HG03159 (cell line): ENCODE data around the gene EHD3.

Experiments used
- ATAC-seq: cut with Tn5 transposase; IDR thresholded peaks from one replicate; pipeline ENCODE4 v1.9.1; 2021; ENCODE audit warnings: mild to moderate bottlenecking, moderate library complexity; ENCODE audit not compliant: unreplicated experiment

EHD3 gene

DNA sequence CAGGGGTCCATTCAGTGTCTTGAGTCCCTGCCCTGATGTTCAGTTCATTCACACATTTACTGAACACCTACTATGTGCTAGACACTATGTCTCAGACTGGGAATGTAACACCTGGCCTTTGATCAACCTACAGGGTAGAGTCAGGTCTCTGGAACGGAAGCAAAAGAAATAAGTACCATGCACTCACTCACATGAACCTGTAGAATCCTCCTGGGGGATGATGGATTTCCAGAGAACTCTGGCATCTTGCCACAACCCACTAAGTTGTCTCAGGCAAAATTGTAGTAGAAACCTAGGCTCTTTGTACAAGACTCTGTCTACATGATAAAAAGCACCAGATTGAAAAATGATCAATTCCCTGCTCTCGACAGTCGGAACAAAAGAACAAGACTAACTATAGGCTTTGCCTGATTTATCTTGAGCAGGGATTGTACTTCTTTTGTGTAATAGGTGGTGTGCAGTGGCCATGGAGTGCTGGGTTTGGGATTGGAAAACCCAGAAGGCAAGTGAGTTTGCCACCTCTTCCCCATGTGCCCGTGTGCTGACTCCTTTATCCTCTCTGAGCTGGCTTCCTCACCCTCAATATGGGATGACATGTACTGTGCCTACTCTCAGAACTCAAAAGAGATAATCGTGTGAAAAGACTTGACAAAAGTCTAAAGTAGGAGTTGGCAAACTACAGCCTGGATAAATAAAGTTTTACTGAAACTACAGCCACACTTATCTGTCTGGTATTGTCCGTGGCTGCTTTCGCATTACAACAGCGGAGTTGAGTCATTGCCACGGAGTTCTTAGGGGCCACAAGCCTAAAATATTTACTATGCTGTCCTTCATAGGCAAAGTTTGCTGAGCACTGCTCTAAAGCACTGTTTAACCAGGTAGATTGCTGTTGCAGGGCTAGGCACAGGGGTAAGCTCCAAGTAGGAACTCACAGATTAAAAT is 21.0 kb upstream of the EHD3 start:
- ATAC-seq, result no peak

DNA sequence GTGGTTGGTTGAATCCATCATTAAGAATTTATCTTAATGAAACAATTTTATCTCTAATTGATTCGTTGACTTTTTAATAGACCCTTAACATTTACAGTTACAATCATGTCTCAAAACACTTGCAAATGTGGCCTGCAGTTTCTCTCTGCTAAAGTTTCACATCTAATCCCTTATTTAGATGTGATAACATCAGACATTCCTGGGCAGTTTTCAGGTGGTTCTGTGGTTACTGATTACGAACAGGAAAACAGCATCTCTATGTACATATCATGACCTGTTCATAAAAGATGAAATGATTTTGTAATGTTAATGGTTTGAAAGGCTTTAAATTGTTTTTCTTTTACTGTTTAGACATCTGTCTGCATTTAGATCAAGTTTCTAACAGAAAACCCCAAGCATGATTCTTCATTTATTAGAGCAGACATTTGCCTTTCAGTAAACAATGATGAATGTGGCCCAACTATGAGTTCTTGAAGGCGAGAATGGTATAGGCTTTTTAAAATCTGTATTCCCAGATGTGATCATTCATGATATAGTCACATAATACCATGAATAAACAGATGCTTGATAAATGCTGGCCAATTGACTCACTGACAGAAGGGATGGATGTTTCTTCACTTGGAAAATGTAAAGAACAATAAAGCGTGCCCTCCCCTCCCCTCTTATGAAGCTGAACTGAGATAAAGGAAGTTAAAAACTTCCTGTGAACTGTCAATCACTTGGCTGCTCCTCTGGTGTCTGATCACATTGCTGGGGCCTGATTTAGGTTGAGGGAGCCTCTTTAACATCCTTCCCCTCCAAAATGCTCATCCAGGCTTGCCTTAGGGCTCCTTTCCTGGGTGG is 20.1 kb upstream of the EHD3 start:
- no peak for ATAC-seq

DNA sequence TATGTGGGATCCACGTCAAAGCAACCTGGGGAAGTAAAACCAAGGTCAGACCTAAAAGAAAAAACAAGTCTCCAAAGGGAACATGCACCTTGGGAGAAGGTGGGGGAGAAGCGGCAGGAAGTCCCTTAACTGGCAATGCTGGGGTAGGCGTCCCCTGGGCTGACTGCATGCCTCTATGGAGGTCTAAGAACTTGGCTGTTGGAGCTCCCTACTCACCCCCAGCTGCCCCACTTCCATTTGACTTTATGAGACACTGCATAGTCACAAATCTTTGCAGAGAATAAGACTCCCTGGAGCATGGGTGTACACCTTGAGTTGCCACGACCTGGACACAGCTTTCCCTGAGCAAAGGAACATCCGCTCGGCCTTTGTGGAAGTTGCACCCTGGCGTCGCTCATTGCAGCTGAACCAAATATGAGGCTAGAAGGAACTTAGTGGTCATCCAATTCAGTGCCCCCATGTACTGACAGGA is 19.5 kb upstream of the EHD3 start:
- ATAC-seq, result no peak

DNA sequence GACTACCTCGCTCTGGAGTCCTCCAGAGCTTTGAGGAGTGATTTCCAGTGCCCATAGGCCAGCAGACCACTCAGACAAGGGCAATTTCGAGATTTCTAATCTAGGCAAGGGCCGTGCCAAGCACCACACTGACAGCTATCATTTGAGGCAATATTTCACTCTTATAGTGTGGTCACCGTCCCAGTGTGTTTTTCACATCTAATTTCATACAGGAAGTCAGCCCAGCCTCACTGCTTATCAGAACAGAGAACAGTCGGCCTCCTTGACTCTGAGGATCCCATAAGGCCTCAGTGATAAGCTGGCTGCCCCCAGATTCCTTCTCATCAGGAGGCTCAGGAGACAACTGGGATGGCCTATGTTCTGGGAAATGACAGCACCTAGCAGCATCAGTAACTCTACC is 17.2 kb upstream of the EHD3 start:
- peak; percentile 45 for ATAC-seq

DNA sequence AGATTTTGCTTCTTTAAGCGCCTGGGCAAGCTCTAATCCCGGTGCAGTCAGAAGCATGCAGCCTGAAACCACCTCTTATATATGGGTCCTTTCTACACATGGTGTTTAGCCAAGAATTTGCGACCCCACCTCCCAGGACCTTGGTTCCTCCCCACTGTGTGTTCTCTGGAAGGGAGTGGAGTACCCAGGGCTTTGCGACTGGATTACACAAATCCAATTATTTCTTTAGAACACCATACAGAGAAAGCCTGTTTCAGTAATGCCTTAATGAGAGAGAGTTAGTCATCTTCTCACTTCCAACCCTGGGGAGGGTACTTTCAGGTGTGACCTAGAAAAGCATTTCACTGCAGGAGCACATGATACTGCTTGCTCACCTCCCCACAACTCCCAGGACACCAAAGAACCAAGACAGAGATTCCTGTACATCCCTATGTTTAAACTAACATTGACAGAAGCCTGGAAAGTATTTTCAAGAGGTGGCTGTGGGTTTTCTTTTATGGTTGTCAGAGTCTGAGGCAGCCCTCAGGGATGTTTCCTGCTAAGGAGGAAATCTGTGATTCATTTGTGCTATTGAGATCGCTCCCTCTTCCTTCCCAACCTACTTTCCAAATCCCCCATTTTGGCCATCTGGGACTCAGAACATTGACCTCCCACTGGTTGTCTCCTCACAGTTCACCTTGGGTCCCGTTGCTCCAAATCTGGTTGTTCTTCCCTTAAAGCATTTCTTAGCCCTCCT is 16.3 kb upstream of the EHD3 start, which contains the start of gene CAPN14:
Gene CAPN14 (minus strand): TSS at position 51 of the 736 bp plus-strand sequence. CDS start 12,068 bp downstream, outside the sequence.
- no peak for ATAC-seq

DNA sequence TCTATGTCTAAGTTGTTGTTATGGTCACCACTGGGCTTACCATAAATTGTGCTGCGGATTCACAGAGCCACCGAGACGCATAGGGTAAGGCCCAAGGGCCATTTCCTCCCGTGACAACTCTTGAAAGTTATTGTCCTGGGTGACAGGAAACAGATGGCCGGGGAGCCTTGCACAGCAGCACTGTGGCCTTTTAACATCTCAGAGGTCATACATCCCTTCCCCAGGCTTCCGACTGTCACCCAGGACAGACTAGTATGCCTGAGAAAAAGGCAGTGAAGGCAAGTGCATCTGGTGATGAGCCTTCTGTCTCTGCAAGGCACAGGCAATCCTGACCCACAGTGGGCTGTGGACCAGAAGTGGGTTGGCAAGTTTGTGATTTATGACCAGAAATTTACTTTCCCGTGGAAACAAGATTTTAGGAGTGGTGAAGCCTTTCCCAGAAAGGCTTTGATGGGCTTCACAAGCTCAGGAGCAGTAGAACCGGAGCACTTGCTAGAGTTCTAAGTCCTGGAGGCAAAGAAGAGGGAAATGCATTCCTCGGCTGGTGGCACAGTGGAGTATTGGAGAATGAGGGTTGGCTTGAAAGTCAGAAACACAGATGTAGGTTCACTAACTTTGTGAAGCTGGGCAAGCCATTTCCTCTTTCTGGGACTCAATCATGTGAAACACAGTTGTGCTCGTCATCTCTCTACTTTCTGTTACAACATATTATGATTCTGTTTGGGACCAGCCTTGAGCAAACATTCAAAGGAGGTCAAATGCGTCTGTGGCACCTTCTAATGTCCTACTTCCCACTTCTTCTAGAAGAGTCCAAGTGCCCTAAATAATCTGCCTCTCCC is 14.6 kb upstream of the EHD3 start:
- ATAC-seq, result peak; percentile 75

DNA sequence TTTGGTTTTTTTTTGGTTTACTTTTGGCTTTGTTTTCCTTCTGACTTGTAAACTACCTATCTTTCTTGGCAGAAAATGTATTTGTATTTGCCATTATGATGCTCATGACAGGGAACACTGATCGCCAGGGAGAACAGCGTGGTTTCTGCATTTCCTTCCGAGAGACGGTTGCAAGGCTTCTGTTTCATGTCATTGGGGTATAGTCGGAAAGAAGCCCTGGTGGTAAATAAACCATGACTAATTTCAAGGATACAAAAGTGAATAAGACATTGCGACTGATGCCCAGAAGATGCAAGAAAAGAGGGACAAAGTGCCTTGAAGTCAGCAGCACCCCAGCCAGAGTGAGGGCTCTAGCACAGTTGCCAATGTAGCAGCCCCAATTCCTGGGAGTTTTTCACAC is 12.4 kb upstream of the EHD3 start:
- no peak for ATAC-seq

DNA sequence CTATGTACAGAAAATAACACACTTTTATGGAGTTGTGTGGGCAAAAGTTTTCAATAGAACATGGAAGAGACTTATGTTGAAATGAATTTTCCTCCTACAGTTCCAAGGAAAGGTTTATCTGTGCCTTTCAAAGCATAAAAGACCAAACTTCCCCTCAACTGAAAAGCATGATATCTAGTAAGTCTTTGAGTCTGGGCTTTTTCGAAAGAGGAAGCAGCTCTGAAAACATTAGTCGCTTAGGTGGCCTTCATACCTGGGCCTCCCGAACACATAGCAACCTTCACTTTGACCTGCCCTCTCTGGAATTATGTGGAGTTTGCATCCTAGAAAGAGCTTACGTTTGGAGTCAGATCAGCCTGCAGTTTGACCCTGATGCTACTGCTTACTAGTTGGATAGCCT is 11.9 kb upstream of the EHD3 start:
- no peak for ATAC-seq

DNA sequence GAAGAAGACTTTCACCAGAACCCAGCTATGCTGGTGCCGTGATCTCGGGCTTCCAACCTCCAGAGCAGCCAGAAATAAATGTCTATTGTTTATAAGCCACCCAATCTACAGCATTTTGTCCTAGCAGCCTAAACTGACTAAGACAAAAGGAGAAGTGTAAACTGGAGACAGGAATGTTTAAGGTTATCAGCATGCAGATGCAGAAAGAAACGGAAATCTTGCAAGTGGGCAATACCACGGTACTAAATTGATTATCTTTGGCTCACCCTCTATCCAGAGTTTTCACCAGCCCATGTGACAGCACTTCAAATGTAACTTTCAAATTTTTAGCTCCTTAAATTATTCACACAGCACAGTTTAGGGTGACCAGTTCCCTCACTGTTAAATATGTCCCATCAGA is 10.9 kb upstream of the EHD3 start:
- ATAC-seq, result no peak

DNA sequence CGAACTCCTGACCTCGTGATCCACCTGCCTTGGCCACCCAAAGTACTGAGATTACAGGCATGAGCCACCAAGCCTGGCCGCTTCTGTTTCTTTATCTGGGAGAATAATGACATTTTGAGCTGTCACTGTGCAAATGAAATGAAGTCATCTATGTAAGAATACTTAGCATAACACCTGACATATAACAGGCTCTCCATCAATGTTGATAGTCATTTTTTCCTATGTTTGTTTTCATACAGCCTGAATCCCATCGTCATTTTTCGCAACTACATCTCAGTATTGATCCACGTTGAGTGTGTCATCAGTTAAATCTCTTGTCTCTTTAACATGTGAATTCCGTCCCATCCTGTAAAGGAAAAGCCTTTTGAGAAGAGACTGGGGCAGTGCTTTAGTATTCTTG is 10.2 kb upstream of the EHD3 start:
- no peak for ATAC-seq

DNA sequence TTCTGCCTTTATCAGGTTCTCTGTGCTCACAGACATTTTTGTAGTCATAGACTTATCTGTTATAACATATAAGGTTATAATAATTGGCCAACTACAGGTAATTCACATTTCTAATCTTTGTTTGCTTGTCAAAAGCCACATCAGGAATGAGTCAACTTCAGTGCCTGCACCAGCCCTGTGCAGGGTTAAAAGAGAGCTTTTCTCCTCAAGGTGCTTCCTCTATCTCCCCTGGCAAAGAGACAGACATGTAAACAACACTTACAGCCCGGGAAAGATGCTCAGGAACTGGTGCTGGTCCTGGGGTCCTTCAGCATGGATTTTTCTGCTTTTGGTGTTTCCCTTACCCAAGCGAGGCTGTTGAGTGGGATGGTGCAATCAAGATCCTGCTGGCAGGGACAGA is 7.7 kb upstream of the EHD3 start:
- no peak for ATAC-seq

DNA sequence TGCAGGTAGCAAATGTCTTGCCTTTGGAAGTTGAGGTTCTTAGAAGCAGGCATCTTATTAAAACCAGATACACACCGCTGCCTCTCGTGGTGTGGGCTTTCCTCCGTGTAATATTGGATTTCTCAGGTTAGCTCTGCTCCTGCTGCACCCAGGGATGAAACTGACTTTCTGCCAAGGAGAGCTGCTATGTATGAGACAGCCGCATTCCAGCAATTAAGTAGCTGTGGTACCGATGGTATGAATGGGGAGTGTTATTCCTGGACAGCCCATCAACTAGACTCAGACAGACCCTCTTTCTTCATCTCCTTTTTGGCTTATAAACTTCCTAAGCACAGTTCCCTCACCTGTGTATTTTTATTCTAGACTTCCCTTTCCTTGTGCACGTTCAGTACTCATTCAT is 6.8 kb upstream of the EHD3 start:
- no peak for ATAC-seq

DNA sequence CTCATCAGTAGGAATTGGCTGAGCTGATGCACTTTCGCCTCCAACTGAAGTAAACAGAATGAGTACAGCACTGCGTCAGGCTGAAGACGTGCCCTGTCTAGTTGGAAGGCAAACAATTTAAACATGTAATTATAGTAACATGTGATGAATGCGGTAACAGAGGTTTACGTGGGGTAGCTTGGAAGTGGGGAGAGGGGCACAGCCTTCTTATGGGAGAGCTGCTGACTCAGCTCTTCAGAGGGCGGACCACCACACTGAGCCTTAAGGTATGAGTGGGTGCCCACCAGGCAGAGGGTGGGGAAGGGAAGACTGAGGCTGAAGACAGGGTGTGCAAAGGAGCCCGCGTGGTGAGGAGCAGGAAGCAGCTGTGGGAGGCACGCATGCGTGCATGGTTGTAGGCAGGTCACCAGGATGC is 6.2 kb upstream of the EHD3 start:
- no peak for ATAC-seq

DNA sequence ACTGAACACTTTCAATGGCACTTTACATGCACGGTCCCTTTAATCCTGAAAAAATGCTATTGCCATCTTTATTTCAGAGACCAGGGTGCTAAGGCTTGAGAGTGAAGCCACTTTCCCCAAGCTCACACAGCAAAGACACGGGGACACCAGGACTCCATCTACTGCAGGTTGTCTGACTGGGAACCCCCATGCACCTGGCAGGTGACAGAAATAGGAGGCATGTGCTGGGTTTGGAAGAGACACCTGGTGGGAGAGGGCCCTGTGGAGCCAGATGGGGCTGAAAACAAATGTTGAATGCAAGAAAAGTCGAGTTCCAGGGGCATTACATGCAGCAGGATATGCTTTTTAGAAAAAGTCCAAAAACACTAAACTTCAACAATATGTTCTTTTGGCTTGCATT is 5.2 kb upstream of the EHD3 start:
- no peak for ATAC-seq

DNA sequence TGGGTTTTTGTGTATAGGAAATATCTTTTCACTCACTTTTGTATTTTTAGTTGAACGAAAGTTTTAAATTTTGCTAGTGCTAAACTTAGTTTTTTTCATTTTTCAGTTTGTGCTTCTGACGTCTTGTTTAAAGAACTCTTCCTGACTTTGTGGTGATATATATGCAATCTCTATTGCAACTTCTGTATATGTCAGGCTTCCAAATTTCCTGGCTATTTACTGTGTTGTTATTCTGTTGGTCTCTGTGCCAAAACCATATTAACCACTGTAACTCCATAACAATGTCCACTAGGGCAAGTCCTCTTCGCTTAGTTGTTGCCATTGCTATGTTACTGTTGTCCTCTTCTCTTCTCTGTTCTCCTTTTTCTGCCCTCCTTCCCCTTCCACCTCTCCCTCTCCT is 3.2 kb upstream of the EHD3 start:
- ATAC-seq, result no peak

DNA sequence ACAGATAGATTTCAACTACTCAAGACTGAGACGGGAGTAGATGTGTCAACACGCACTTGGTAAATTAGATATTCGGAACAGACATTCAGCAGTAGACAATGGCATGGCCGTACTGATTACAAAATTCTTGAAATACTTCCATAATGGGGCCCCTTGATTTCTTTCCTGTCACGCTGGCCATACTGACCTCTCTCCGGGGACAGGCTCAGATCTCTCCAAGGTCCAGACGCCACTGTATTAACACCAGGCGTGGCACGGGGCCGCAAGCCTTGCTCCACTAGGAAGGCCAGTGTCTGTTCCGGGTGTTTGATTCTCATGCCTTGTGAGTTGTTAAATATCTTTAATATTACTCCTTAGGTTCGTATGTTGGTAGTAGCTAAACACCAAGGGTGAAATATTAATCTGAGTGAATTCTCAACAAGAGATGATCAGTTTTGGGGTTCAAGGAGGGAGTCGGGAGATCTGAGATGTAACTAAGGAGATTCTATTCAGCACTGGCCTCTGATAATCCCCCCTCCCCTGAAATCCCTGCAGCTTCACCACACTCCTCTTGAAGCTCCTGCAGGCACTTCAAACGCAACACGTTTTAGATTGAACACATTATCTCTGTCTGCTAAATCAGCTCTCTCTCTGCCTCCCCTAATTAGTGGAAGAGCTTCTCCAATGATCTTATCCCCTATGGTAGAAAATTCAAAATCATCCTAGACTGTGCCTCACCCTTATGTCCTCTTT is 2.2 kb upstream of the EHD3 start:
- no peak for ATAC-seq

DNA sequence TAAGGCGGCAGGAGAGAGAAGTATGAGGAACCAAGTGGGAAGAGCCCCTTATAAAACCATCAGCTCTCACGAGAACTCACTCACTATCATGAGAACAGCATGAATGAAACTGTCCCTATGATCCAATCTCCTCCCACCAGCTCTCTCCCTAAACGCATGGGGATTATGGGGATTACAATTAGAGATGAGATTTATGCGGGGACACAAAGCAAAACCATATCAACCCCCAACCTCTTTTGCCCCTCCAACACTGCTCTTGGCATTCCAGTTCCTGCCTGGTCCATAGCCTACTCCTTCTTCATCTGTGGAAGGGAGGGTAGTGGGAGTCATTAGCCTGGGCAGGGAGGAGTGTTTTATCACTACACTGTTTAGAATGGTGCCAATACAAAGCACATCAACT is 1.4 kb upstream of the EHD3 start:
- no peak for ATAC-seq

DNA sequence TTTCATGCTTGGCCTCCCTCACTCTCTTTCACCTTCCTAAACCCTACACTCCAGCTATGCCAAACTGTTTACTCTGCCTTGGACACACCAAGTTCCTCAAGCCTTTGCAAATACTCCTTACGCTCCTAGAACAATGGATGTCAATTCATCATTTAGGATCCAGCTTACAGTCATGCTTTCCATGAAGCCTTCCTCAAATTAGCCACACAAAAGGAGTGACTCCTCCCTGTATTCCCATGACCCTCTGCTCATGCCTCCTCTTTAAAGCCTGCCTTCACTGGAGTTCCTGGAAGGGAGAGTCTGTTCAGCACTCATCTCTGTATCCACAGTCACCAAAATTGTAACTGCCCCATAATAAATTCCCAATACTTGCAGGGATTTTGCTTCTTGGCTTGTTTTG is 721 bp upstream of the EHD3 start:
- ATAC-seq, result no peak

DNA sequence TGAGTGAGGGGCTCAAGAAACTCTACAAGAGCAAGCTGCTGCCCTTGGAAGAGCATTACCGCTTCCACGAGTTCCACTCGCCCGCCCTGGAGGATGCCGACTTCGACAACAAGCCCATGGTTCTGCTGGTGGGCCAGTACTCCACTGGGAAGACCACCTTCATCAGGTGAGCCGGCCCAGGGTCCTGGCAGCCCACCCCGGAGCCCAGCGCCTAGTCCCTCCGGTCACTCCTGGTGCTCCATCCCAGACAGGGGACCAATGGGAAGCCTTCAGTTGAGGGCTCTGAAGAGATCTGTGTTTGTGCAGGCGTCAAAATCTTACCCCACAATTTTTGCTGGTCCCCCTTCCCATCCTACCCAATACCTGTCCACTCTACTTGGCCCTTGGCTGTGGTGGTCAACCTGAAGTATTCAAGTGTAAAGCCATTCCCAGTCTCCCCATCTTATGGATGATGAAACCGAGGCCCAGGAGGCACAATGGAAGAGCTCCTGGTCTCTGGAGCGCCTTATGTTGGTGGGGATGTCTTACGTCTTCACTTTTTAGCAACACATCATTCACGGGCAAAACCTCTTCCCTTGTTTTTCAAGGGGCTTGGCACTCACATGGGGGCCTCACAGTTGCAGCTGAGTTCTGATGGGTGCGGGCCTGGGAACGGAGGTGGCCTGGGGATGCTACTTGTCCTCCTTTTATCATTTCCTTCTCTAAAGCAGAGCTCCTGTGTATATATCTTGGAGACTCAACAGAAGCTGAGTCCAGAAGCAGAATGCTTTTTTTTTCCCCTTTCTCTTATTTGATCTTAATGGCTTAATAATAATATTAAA is 941 bp downstream of the EHD3 start:
- no peak for ATAC-seq
